Measurements from ENCODE around the gene ARL14EP.

The ARL14EP gene

GRCh38 chr11:30329150-30329940 is 6.4 kb downstream of the ARL14EP start:
- no peak for DNase-seq

GRCh38 chr11:30333405-30333804 is 10.5 kb downstream of the ARL14EP start:
- no peak for DNase-seq

- no peak for DNase-seq
Observed at GRCh38 chr11:30342736-30343166, 19.8 kb downstream of the ARL14EP start.

- no peak for DNase-seq
Observed at GRCh38 chr11:30344085-30344484, 21.2 kb downstream of the ARL14EP start.

GRCh38 chr11:30345644-30346043 is 22.7 kb downstream of the ARL14EP start:
- no peak for DNase-seq

GRCh38 chr11:30346068-30346688 is 23.3 kb downstream of the ARL14EP start:
- no peak for DNase-seq

GRCh38 chr11:30348035-30348434 is 25.1 kb downstream of the ARL14EP start:
- no peak for DNase-seq

GRCh38 chr11:30349885-30350284 is 27.0 kb downstream of the ARL14EP start:
- DNase-seq, result no peak

- DNase-seq, result no peak
Observed at GRCh38 chr11:30350384-30350783, 27.5 kb downstream of the ARL14EP start.

GRCh38 chr11:30351061-30351460 is 28.2 kb downstream of the ARL14EP start:
- DNase-seq, result no peak

- DNase-seq, result no peak
Observed at GRCh38 chr11:30356391-30356790, 33.5 kb downstream of the ARL14EP start.

GRCh38 chr11:30357872-30358271 is 35.0 kb downstream of the ARL14EP start:
- no peak for DNase-seq

- DNase-seq, result no peak
Observed at GRCh38 chr11:30358536-30358935, 35.6 kb downstream of the ARL14EP start.

GRCh38 chr11:30360741-30361140 is 37.8 kb downstream of the ARL14EP start:
- DNase-seq, result no peak

GRCh38 chr11:30364139-30364836 is 41.4 kb downstream of the ARL14EP start:
- DNase-seq, result no peak

GRCh38 chr11:30364837-30365482 is 42.1 kb downstream of the ARL14EP start:
- no peak for DNase-seq

GRCh38 chr11:30365793-30366517 is 43.1 kb downstream of the ARL14EP start:
- DNase-seq, result no peak

GRCh38 chr11:30368394-30368793 is 45.5 kb downstream of the ARL14EP start:
- DNase-seq, result no peak

- DNase-seq, result no peak
Observed at GRCh38 chr11:30370164-30370563, 47.3 kb downstream of the ARL14EP start.

- no peak for DNase-seq
Observed at GRCh38 chr11:30377347-30377746, 54.4 kb downstream of the ARL14EP start.

GRCh38 chr11:30380846-30381245 is 57.9 kb downstream of the ARL14EP start:
- DNase-seq, result no peak

GRCh38 chr11:30381879-30382278 is 59.0 kb downstream of the ARL14EP start:
- DNase-seq, result no peak

Data from NK-92 treated with Interleukin-12 subunit alpha and Interleukin-12 subunit beta, amount 100 ng/mL, for 24 hours (cell line).